Ovary (tissue), 3 donors: ENCODE results near the gene FOXG1.

Experiments
- CTCF ChIP-seq, 3 donors: fragments of 450-650 bp in 2 of 3; fragments of 200-600 bp in 1 of 3; IDR thresholded peaks; one replicate each; pipeline versions ENCODE4 v1.5.1 to v1.8.0; 2016 to 2022; ENCODE audit warnings: antibody characterized with exemption in 3 of 3, mild to moderate bottlenecking in 1 of 3
- EP300 ChIP-seq: sonication (generic); formaldehyde crosslinking; IDR thresholded peaks from one replicate; pipeline ENCODE4 v1.6.1; 2017; ENCODE audit warnings: antibody characterized with exemption
- POLR2A ChIP-seq: fragments of 450-650 bp; IDR thresholded peaks from one replicate; pipeline ENCODE4 v1.6.1; 2017; ENCODE audit warnings: antibody characterized with exemption, mild to moderate bottlenecking, moderate library complexity
- donor health status: DM: no; HTN: no; CAD: no.

- TF ChIP-seq CTCF (IDR thresholded peaks at IDR 0.05) (no peak), POLR2A (no peak), EP300 (no peak)
Observed at GRCh38 chr14:28769276-28769880, 2.8 kb downstream of the FOXG1 start.
